Measurements from ENCODE around the gene KCNJ12.
"Not testable (repeated sequence)": the region's sequence is repeated elsewhere in the genome, so short reads cannot be mapped to it uniquely, and the experiment has no call there.

DNA sequence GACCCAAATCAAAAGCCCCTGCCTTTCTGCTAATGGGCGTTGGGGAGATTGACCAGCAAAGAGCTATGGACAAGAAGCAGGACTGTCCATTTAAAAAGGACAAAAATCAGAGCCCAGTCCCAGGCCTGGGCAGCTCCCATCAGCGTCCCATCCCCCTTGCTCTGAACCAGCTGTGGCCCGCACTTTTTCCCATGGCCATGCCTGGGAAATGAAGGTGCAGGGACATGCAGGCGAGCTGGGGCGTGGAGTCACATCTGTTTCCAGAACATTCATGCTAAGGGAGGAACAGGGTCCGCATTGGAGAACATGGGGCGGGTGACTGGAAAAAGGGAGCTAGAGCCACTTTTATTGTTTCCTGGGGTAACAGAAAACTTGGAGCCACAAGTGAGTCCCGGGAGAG lies 50.7 kb downstream of the KCNJ12 start:
- not testable (repeated sequence) for TF ChIP-seq EZH2 (IDR thresholded peaks at IDR 0.05); FOXP2 (optimal IDR thresholded peaks at IDR 0.05; ENCODE audit: control extremely low read depth, extremely low read length, insufficient read depth); POLR2AphosphoS5 (IDR thresholded peaks at IDR 0.05; ENCODE audit: borderline replicate concordance, low read depth, low read length)
